HCT116 (cell line): ENCODE results near the gene ARPC4.

Experiments
- ATF3 ChIP-seq: IDR thresholded peaks from 2 replicates; pipeline ENCODE4 v1.6.1; 2012
- CEBPB ChIP-seq: IDR thresholded peaks from 2 replicates; pipeline ENCODE4 v1.6.1; 2012; ENCODE audit warnings: low read depth
- EGR1 ChIP-seq: IDR thresholded peaks from 2 replicates; pipeline ENCODE4 v1.6.1; 2012; ENCODE audit warnings: low read depth
- EZH2 ChIP-seq: fragments of 200-600 bp; sonication (generic); IDR thresholded peaks from 2 replicates; pipeline ENCODE4 v1.6.1; 2017; ENCODE audit warnings: antibody characterized with exemption, mixed run types
- EZH2phosphoT487 ChIP-seq: fragments of 200-600 bp; IDR thresholded peaks from 2 replicates; pipeline ENCODE4 v1.6.1; 2018; ENCODE audit warnings: antibody characterized with exemption, borderline replicate concordance
- JUND ChIP-seq: IDR thresholded peaks from 2 replicates; pipeline ENCODE4 v1.6.1; 2012
- MAX ChIP-seq: IDR thresholded peaks from 2 replicates; pipeline ENCODE4 v1.6.1; 2012
- POLR2A ChIP-seq: IDR thresholded peaks from 2 replicates; pipeline ENCODE4 v1.7.0; 2011; ENCODE audit warnings: borderline replicate concordance; ENCODE audit not compliant: insufficient read depth, insufficient read length; ENCODE audit errors: extremely low read depth
- POLR2AphosphoS5 ChIP-seq: IDR thresholded peaks from 2 replicates; pipeline ENCODE4 v1.6.1; 2011; ENCODE audit warnings: mild to moderate bottlenecking, low read depth, low read length, moderate library complexity
- SIN3A ChIP-seq: IDR thresholded peaks from 2 replicates; pipeline ENCODE4 v1.6.1; 2012; ENCODE audit warnings: low read depth
- SP1 ChIP-seq: IDR thresholded peaks from 2 replicates; pipeline ENCODE4 v1.6.1; 2012; ENCODE audit warnings: low read depth
- YY1 ChIP-seq: IDR thresholded peaks from 2 replicates; pipeline ENCODE4 v1.6.1; 2011; ENCODE audit warnings: low read length, low read depth, moderate library complexity, mild to moderate bottlenecking; ENCODE audit not compliant: insufficient replicate concordance; ENCODE audit errors: extremely low read depth
- TF ChIP-seq, protein P1 (sequence below), 3 experiments: fragments of 200-600 bp in 1 of 3; sonication (generic) in 1 of 3; IDR thresholded peaks in 2 of 3; conservative IDR thresholded peaks in 1 of 3; 2 replicates each; pipeline ENCODE4 v1.5.1; 2012 to 2017; ENCODE audit warnings: low read depth in 2 of 3, low read length in 2 of 3, antibody characterized with exemption in 1 of 3, borderline replicate concordance in 1 of 3, control low read depth in 1 of 3, mild to moderate bottlenecking in 1 of 3, mixed read lengths in 1 of 3, mixed run types in 1 of 3, moderate library complexity in 1 of 3; ENCODE audit not compliant: insufficient read depth in 1 of 3
- TF ChIP-seq, protein P2 (sequence below): IDR thresholded peaks from 2 replicates; pipeline ENCODE4 v1.6.1; 2012; ENCODE audit warnings: low read depth

- TF ChIP-seq EZH2phosphoT487 (no peak), JUND (no peak), EZH2 (no peak), POLR2AphosphoS5 (no peak), POLR2A (no peak), ATF3 (no peak), CEBPB (no peak), YY1 (no peak), SIN3A (no peak), EGR1 (no peak), SP1 (no peak), MAX (no peak)
- TF ChIP-seq, protein P1, sequence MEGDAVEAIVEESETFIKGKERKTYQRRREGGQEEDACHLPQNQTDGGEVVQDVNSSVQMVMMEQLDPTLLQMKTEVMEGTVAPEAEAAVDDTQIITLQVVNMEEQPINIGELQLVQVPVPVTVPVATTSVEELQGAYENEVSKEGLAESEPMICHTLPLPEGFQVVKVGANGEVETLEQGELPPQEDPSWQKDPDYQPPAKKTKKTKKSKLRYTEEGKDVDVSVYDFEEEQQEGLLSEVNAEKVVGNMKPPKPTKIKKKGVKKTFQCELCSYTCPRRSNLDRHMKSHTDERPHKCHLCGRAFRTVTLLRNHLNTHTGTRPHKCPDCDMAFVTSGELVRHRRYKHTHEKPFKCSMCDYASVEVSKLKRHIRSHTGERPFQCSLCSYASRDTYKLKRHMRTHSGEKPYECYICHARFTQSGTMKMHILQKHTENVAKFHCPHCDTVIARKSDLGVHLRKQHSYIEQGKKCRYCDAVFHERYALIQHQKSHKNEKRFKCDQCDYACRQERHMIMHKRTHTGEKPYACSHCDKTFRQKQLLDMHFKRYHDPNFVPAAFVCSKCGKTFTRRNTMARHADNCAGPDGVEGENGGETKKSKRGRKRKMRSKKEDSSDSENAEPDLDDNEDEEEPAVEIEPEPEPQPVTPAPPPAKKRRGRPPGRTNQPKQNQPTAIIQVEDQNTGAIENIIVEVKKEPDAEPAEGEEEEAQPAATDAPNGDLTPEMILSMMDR (IDR thresholded peaks at IDR 0.05 in 2 of 3, conservative IDR thresholded peaks at IDR 0.05 in 1 of 3; ENCODE audit: borderline replicate concordance in 1 of 3, insufficient read depth in 1 of 3, low read depth in 2 of 3, low read length in 2 of 3): no peak
- TF ChIP-seq, protein P2, sequence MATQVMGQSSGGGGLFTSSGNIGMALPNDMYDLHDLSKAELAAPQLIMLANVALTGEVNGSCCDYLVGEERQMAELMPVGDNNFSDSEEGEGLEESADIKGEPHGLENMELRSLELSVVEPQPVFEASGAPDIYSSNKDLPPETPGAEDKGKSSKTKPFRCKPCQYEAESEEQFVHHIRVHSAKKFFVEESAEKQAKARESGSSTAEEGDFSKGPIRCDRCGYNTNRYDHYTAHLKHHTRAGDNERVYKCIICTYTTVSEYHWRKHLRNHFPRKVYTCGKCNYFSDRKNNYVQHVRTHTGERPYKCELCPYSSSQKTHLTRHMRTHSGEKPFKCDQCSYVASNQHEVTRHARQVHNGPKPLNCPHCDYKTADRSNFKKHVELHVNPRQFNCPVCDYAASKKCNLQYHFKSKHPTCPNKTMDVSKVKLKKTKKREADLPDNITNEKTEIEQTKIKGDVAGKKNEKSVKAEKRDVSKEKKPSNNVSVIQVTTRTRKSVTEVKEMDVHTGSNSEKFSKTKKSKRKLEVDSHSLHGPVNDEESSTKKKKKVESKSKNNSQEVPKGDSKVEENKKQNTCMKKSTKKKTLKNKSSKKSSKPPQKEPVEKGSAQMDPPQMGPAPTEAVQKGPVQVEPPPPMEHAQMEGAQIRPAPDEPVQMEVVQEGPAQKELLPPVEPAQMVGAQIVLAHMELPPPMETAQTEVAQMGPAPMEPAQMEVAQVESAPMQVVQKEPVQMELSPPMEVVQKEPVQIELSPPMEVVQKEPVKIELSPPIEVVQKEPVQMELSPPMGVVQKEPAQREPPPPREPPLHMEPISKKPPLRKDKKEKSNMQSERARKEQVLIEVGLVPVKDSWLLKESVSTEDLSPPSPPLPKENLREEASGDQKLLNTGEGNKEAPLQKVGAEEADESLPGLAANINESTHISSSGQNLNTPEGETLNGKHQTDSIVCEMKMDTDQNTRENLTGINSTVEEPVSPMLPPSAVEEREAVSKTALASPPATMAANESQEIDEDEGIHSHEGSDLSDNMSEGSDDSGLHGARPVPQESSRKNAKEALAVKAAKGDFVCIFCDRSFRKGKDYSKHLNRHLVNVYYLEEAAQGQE: no peak
Observed at GRCh38 chr3:9837701-9838582, 45.1 kb downstream of the ARPC4 start.
